BJ (cell line): Measurements from ENCODE around the gene CCDC187. TPM values are rescaled to one million over a fixed set of nuclear protein-coding genes. Genes with fewer than 3 reads are reported as not detected.

Source experiments
- CTCF ChIA-PET: fragments of 350-600 bp; formaldehyde crosslinking; extraction: SDS; loops from one replicate; lab custom pipeline; 2021; ENCODE audit warnings: antibody characterized with exemption, inconsistent platforms; lab: Yijun Ruan, JAX
- POLR2A ChIA-PET: fragments of 300-600 bp; sonication (Branson Sonifier 250); formaldehyde crosslinking; extraction: SDS; loops from one replicate; lab custom pipeline; 2021; ENCODE audit warnings: antibody characterized with exemption; lab: Charles Lee
- DNase-seq: peaks from one replicate; pipeline ENCODE4 v3.0.0-alpha.2; 2011; ENCODE audit warnings: low read depth
- H3K27me3 ChIP-seq: 2 replicates; pipeline ENCODE4 v1.6.0; 2011; ENCODE audit warnings: low read length; ENCODE audit not compliant: control insufficient read depth, insufficient read depth
- H3K36me3 ChIP-seq: 2 replicates; pipeline ENCODE4 v1.5.1; 2011; ENCODE audit warnings: low read length; ENCODE audit not compliant: control insufficient read depth, insufficient read depth
- H3K4me3 ChIP-seq: 2 replicates; pipeline ENCODE4 v1.5.1; 2011; ENCODE audit warnings: low read depth, mild to moderate bottlenecking, control low read depth, low read length
- CTCF ChIP-seq: IDR thresholded peaks from 2 replicates; pipeline ENCODE4 v1.5.1; 2011; ENCODE audit warnings: low read depth, mild to moderate bottlenecking, control low read depth, inconsistent platforms, low read length, moderate library complexity; ENCODE audit not compliant: insufficient read depth
- polyA plus RNA-seq: library from polyadenylated mRNA; depleted of rRNA; stranded (reverse); fragments of >200 nt; gene quantifications from 2 replicates; pipeline ENCODE4 v1.2.3, GENCODE V29; 2011

CCDC187 gene
- polyA plus RNA-seq, 1 experiment: not detected

- ChIA-PET CTCF (no interaction called here), POLR2A (no interaction called here)
- Histone ChIP-seq H3K36me3 (no peaks in the 10 kb centered on the region), H3K4me3 (no peak overlapping the region), H3K27me3 (peaks cover 33% of the 10 kb centered on the region)
- DNase-seq: no peak
- TF ChIP-seq CTCF: no peak
Observed at GRCh38 chr9:136248951-136249876, 54.7 kb downstream of the CCDC187 start.

GRCh38 chr9:136247947-136248637 is 55.8 kb downstream of the CCDC187 start:
- no peak for DNase-seq
- peaks cover 33% of the 10 kb centered on the region for H3K27me3 ChIP-seq
- CTCF ChIA-PET: no interaction called here
- no peak for TF ChIP-seq CTCF
- POLR2A ChIA-PET: no interaction called here
- H3K36me3 ChIP-seq: no peaks in the 10 kb centered on the region
- H3K4me3 ChIP-seq: no peak overlapping the region

GRCh38 chr9:136247551-136247916 is 56.4 kb downstream of the CCDC187 start:
- Histone ChIP-seq H3K27me3 (peaks cover 33% of the 10 kb centered on the region), H3K4me3 (no peak overlapping the region), H3K36me3 (no peaks in the 10 kb centered on the region)
- TF ChIP-seq CTCF: no peak
- POLR2A ChIA-PET: no interaction called here
- CTCF ChIA-PET: interaction anchor here (0.7 to 1.0 kb wide), 2 partner anchors 17 to 37 kb away, joined by 3 read pairs; no protein-coding TSS in a partner anchor
- no peak for DNase-seq

DNA sequence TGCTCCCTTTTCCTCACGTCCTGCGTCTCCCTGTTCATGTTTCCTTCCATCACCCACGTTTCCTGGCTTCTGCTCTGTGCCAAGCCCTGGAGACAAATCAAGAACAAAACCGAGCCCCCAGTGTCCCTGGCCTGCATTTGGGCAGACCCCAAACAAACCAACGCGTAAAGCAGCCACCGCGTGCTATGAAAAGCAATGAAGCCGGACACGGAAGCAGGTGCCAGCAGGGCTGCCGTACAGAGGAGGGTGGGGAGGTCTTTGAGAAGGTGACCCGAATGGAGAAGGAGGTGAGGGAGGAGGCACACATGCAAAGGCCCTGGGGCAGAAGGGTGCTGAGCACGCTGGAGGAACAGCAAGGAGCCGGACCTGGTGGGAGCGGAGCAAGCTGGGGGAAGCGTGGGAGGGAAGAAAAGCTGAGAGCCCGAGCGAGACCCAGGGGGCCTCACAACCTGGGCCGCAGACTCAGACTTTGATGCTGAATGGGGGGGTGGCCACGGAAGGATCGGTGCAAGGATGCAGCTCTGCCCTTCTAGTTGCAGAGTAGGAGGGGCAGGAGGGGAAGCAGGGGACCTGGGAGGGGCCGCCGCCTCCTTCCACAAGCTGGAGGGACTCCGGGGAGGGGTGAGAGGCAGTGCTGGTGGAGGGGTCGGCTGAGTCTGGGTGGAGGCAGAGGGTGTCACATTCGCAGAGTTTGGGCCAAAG is 56.9 kb downstream of the CCDC187 start:
- ChIA-PET CTCF (interaction anchor here (0.7 to 1.0 kb wide), 2 partner anchors 18 to 38 kb away, joined by 3 read pairs; no protein-coding TSS in a partner anchor), POLR2A (no interaction called here)
- DNase-seq: no peak
- Histone ChIP-seq H3K4me3 (no peak overlapping the region), H3K36me3 (no peaks in the 10 kb centered on the region), H3K27me3 (peaks cover 33% of the 10 kb centered on the region)
- no peak for TF ChIP-seq CTCF
